GM08714 (cell line): ENCODE data around the gene KMT2A.
"Not testable (repeated sequence)": the region's sequence is repeated elsewhere in the genome, so short reads cannot be mapped to it uniquely, and the experiment has no call there.

Experiments
- H3K4me3 ChIP-seq: fragments of 200-500 bp; sonication (Bioruptor generic); 2 replicates; pipeline ENCODE4 v1.5.1; 2014; ENCODE audit warnings: mild to moderate bottlenecking, low read length, inconsistent platforms
- ZNF274 ChIP-seq: IDR thresholded peaks from 2 replicates; pipeline ENCODE4 v1.6.1; 2012; ENCODE audit warnings: mild to moderate bottlenecking, low read depth, low read length

KMT2A gene

GRCh38 chr11:118435893-118436624 is at the start of gene KMT2A:
Gene KMT2A, plus strand, starts transcription at chr11:118436492. Its CDS starts 21 bp downstream, at chr11:118436513.
- TF ChIP-seq ZNF274 = no peak

GRCh38 chr11:118396097-118396501 is 40.2 kb upstream of the KMT2A start:
- TF ChIP-seq ZNF274 = no peak
- no peak overlapping the region for H3K4me3 ChIP-seq

More at GRCh38 chr11:118435893-118436624, at the start of gene KMT2A:
- peak within 1 kb of the TSS; percentile 83 for H3K4me3 ChIP-seq

- TF ChIP-seq ZNF274 = no peak
- H3K4me3 ChIP-seq = no peak overlapping the region
Measured at GRCh38 chr11:118397448-118397847, 38.8 kb upstream of the KMT2A start.

DNA sequence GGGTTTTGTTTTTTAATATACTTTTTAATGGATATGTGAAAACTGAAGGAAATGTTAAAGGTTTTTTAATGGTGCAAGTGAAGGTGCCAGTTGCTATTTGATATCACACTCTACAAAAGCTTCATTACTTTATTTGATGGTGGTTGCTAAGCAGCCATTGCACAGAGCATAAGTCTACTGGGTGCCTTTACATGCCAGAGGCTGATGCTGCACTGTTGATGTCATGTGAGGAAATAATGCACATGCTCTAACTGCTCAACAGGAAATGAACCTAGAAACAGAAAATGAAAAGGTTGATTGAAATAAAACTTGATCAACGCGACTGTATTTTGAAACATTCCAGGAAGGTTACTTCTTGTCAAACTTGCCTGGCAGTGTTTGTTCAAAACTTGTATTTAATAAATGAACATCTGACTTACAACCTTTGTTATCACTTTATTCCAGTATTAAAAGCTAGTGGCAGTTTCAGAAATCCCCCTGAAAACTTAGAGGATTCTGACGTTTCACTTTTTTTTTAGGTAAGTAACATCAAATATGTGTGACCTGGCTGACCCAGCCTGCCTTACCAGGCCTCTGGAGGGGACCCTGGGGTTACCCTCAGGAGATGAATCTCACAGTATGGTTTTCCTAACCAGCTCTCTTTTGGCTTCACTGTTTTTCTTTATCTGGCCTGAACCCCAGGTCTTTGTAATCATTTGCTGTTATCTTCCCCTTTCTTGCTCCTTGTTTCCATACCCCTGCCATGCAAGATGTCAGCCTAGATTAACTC is 37.3 kb upstream of the KMT2A start:
- no peak for TF ChIP-seq ZNF274

DNA sequence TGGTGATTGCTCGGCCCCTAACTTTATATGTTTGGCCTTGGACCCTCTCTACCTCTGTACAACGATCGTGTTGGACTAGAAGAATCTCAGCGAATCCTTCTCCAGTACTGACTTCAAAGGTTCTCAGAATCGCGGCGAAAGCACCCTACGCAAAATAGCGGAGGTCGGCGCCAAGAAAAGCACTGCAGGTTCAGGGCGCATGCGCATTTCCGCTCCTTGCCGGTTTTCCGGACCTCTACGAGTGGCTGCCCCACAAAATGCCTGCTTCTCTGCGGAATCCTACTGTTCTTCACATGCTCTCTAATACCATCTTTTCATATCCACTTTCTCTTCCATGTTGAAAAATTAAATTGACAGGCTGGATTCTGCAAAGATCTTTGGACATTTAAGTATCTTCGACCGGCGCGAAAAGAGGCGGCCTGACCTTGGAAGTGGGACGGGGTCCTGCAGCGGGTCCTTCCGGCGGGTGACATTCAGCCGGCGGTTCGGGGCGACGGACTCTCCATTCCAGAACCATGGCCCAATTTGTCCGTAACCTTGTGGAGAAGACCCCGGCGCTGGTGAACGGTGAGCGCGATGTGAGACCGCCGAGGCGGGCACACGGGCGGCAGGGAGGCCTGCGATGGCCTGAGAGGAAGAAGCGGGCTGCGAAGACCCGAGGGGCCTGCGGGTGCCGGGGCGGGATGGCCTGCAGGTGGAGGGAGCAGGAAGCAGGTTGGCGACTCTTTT is 35.0 kb upstream of the KMT2A start, which contains the start of gene ATP5MG:
ATP5MG (plus strand) TSS at position 456 of the 729 bp plus-strand sequence; CDS start at position 516, 60 bp downstream.
- H3K4me3 ChIP-seq = peak within 1 kb of the TSS; percentile 91
- no peak for TF ChIP-seq ZNF274

More for the DNA sequence above, 37.3 kb upstream of the KMT2A start:
- H3K4me3 ChIP-seq = no peak overlapping the region; the same call in 1 of the 2 replicates

GRCh38 chr11:118401880-118402590 is 34.3 kb upstream of the KMT2A start:
- no peak for TF ChIP-seq ZNF274

DNA sequence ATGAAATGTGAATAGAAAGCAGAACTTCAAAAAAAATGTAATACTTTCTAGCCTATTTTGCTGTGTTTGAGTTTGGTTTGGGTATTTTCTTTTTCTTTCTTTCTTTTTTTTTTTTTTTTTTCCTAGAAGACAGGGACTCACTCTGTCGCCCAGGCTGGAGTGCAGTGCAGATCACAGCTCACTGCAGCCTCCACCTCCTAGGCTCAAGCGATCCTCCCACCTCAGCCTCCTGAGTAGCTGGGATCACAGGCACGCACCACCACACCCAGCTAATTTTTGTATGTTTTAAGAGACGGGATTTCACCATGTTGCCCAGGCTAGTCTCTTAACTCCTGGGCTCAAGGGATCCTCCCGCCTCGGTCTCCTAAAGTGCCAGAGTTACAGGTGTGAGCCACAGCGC is 33.7 kb upstream of the KMT2A start:
- peak overlapping the region; percentile 91 for H3K4me3 ChIP-seq

More at GRCh38 chr11:118401880-118402590, 34.3 kb upstream of the KMT2A start:
- H3K4me3 ChIP-seq = peak overlapping the region; percentile 91

GRCh38 chr11:118406599-118407166 is 29.6 kb upstream of the KMT2A start:
- no peak overlapping the region for H3K4me3 ChIP-seq
- no peak for TF ChIP-seq ZNF274

- no peak overlapping the region for H3K4me3 ChIP-seq
- no peak for TF ChIP-seq ZNF274
Measured at GRCh38 chr11:118410055-118410745, 26.1 kb upstream of the KMT2A start.

DNA sequence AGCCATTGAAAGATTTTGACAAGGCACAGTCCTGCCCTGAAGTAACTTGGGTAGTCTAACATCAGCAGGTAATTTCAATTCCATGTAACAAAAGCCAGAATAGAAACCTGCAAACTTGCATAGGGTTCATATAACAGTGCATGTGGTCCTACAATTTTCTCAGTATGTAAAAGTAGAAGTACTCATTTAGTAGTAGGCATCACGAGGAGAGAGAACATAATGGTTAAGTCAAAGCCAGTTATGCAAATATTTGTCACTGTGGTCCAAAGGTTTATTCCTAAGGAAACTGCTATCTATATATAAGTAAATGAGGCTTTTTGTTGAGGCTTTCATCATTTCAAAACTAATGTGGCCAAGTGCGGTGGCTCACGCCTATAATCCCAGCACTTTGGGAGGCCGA is 24.8 kb upstream of the KMT2A start:
- no peak overlapping the region for H3K4me3 ChIP-seq
- no peak for TF ChIP-seq ZNF274

DNA sequence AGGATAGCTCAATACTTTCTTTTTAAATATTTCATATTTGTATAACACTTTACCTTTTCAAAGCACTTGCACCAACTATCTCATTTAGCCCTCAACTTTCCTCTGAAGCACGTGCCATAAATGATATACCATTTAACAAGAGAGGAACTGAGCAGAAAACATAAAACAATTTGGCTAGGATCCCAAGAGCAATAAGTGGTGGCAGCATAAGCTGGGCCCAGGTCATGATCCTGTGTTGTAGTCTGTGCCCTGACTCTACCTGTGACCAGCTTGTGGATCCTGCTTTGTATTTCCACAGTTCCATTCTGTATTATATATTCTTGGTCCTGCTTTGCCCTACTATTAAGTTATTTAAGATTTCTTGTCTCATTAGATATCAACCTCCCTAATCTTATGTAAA is 23.4 kb upstream of the KMT2A start:
- no peak overlapping the region for H3K4me3 ChIP-seq
- no peak for TF ChIP-seq ZNF274

DNA sequence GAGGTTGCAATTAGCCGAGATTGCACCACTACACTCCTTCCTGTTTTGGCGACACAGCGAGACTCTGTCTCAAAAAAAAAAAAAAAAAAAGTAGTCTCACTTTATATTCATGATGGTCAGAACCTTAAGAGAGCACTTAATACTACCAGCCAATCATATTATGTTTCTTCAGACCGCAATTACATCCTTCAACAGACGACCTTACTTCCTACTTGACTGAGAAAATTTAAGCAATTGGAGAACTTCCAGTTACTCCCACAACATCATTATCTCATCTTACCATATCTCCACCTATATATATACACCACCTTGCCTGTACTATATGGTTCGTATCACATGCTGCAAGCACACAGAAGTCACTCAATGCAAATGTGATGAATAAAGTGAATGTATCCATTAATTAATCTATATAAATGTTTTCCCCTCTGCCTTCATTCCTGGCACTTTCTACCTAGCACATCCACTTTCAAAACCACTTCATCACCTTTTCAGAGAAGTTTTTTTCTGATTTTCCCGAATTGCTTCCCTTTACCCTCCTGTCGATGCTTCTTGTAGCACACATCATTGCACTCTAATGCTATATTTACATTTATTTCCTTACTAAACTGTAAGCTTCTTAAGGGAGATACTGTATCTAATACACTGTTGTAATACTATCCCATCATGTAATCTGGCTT is 21.1 kb upstream of the KMT2A start:
- no peak overlapping the region for H3K4me3 ChIP-seq
- TF ChIP-seq ZNF274 = no peak

GRCh38 chr11:118415739-118416068 is 20.6 kb upstream of the KMT2A start:
- no peak for TF ChIP-seq ZNF274
- H3K4me3 ChIP-seq = no peak overlapping the region

- H3K4me3 ChIP-seq = not testable (repeated sequence)
Measured at GRCh38 chr11:118416900-118417299, 19.4 kb upstream of the KMT2A start.
